Activated T-cell treated with anti-CD3 and anti-CD28 coated beads, Interleukin-2, amount 50 U/mL, for 24 hours (primary cell): ENCODE data around the gene MSANTD1.
A peak's percentile ranks its signal among the peaks of the same experiment; 100 is the strongest.

ENCODE experiments used
- DNase-seq: peaks from one replicate; pipeline ENCODE4 v3.0.0-alpha.2; 2020
- H3K27ac Mint-ChIP-seq: 2 replicates; pipeline ENCODE4 v1.8.0; 2020; ENCODE audit warnings: mild to moderate bottlenecking, mixed read lengths
- H3K27me3 Mint-ChIP-seq: 2 replicates; pipeline ENCODE4 v1.8.0; 2020; ENCODE audit warnings: mixed read lengths
- H3K36me3 Mint-ChIP-seq: 2 replicates; pipeline ENCODE4 v1.8.0; 2020; ENCODE audit warnings: low read depth, mixed read lengths
- H3K4me1 Mint-ChIP-seq: 2 replicates; pipeline ENCODE4 v1.8.0; 2020; ENCODE audit warnings: low read depth, mixed read lengths
- H3K4me3 Mint-ChIP-seq: 2 replicates; pipeline ENCODE4 v1.8.0; 2020; ENCODE audit warnings: mild to moderate bottlenecking, moderate library complexity, mixed read lengths
- H3K9me3 Mint-ChIP-seq: 2 replicates; pipeline ENCODE4 v1.8.0; 2020; ENCODE audit warnings: mixed read lengths

The MSANTD1 gene

DNA sequence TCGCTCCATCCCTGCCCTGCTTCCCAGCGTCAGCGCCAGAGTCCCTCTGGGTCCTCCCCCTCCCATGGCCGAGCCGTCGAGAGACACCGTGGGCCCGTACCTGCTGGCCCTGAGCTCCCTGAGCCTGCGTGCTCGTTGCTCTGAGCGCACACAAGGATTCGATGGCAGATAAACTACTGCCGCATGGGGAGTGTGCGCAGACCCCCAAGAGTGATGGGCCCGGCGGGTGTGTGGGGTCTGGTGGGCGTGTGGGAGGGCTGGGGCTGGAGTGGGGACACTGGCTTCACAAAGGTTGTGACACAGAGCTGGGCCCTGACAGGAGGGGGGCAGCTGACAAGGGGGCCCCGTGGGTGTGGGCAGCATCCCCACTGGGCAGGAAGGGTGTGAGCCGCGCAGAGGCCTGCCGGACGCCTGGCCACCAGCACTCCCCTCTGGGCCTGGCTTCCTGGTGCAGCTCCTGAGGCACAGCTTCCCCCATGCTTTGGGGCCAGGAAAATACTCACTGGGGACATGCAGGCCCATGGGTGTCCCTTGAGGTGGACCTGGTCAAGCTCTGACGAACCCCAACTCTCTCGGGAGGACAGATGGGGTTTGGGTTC lies 39.1 kb downstream of the MSANTD1 start:
- no peak overlapping the region for H3K4me3 Mint-ChIP-seq
- DNase-seq, result peak; percentile 18
- peaks cover 10% of the 10 kb centered on the region for H3K4me1 Mint-ChIP-seq
- peaks cover 26% of the 10 kb centered on the region for H3K27me3 Mint-ChIP-seq
- H3K36me3 Mint-ChIP-seq, result no peaks in the 10 kb centered on the region
- no peak overlapping the region for H3K27ac Mint-ChIP-seq
- H3K9me3 Mint-ChIP-seq, result no peaks in the 10 kb centered on the region

DNA sequence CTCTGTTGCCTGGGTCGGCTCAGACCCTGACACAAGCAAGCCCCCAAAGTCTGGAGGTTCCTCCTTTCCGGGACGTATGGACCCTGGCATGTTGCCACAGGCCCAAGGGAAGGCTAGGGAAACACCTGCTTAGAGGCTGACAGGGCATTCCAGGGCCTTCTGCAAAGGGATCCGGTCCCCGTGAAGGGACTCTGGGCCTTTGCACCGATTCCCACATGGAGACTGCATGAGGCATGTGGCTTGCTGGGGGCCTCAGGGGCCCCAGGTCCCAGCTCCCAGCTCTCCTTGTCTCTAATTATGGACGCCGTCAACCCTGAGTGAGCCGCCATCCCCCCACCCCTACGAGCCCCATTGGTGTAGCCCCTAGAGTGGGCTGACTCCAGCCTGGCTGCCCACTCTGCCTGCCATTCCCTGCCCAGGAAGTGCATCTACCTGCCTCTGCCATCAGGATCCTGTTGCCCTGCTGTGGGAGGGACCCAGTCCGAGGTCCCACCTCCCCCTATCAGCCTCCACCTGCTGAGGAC lies 39.7 kb downstream of the MSANTD1 start:
- Mint-ChIP-seq H3K4me3 (no peak overlapping the region), H3K4me1 (peaks cover 13% of the 10 kb centered on the region), H3K9me3 (no peaks in the 10 kb centered on the region), H3K27ac (no peak overlapping the region), H3K27me3 (peaks cover 28% of the 10 kb centered on the region), H3K36me3 (no peaks in the 10 kb centered on the region)
- no peak for DNase-seq

DNA sequence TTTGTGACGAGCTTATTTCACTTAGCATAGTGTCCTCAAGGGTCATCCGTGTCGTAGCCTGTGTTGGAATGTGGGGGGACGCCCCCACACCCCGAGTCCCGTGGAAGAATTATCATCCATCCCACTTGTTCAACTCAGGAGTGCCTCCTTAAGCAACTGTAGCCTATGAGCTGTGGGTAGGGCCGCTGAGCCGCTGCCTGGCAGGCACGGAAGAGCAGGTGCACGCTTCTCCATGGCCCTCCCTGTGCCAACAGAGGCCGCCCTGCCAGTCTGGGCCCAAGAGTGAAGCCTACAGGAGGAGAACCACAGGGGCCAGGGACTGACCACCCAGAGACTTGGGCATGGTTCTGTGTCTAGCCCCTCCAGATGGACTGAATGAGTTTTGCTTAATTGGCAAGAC lies 41.5 kb downstream of the MSANTD1 start:
- DNase-seq, result peak; percentile 24
- Mint-ChIP-seq H3K27ac (no peak overlapping the region), H3K4me3 (no peak overlapping the region), H3K27me3 (peaks cover 31% of the 10 kb centered on the region), H3K36me3 (no peaks in the 10 kb centered on the region), H3K4me1 (peaks cover 15% of the 10 kb centered on the region), H3K9me3 (no peaks in the 10 kb centered on the region)

DNA sequence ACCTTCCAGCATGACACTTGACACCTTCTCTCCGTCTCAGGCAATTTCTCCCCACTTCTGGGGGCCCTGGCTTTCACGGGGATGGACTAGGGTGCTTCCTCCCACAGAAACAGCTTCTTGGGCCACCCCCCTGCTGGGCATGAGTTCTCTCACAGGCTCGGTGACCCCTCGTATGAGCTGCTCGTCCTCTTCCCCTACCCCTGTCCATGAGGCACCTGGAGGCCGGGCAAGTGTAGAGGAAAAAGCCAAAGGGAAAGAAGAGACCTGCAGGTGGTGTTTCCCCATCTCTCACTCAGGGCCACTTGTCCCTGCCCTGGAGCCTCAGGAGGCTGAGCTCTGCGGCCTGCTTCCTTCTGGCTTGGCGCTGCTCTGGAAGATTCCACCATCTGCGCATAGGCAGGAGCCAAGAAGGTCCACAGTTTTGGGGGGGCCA lies 41.9 kb downstream of the MSANTD1 start:
- H3K4me3 Mint-ChIP-seq, result no peak overlapping the region
- peaks cover 28% of the 10 kb centered on the region for H3K27me3 Mint-ChIP-seq
- H3K36me3 Mint-ChIP-seq, result no peaks in the 10 kb centered on the region

DNA sequence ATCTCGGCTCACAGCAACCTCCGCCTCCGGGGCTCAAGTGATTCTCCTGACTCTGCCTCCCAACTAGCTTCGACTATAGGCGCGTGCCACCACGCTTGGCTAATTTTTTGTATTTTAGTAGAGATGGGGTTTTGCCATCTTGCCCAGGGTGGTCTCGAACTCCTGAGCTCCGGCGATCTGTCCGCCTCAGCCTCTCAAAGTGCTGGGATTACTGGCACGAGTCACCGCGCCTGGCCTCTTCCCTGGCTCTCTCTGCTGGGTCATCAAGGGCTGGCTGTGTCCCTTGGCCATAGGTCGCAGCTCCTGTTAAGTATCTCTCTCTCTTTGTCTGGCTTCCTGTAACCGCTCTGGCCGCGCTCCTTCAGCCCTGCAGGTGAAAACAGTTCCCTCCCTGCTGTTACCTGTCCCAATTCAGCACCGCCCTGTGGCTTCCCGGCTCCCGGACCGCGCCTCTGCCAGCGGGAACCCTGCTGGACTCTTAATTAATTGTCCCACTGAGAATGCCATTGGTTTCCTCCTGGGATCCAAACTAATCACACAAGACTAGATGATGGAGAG lies 42.5 kb downstream of the MSANTD1 start:
- DNase-seq, result no peak

More for the DNA sequence above, 41.9 kb downstream of the MSANTD1 start:
- DNase-seq, result peak; percentile 26
- Mint-ChIP-seq H3K4me1 (peaks cover 12% of the 10 kb centered on the region), H3K27ac (no peak overlapping the region), H3K9me3 (no peaks in the 10 kb centered on the region)

DNA sequence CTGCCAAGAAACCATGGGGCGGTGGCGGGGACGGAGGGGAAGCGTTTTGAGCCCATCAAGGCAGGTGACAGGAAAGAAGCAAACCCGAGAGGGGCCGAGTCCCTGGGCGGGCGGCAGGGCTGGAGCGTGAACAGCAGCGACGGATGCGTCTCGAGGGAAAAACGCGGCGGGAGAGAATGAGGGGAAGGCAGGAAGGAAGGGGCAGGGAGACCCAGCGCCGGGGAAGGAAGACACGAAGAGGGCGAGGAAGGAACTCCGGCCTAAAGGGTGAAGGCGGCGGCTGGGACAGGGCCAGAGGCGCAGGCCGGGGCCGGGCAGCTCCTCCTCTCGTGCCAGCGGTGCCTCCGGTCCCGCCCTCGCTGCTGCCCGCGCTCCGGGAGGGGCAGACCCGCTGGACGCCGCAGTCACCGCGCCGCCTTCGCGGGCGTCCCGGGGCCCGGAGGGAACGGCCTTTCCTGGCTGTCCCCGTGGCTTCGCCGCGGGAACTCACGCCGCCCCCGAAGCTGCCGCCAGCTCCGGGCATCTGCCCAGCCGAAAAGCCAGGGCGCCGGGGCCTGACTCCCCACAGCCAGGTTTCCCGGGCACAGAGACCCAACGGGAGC lies 43.1 kb downstream of the MSANTD1 start:
- H3K27me3 Mint-ChIP-seq, result peaks cover 18% of the 10 kb centered on the region
- H3K9me3 Mint-ChIP-seq, result no peaks in the 10 kb centered on the region
- peak overlapping the region; percentile 82 for H3K4me3 Mint-ChIP-seq
- peak overlapping the region; percentile 71 for H3K27ac Mint-ChIP-seq
- peaks cover 12% of the 10 kb centered on the region for H3K4me1 Mint-ChIP-seq
- no peaks in the 10 kb centered on the region for H3K36me3 Mint-ChIP-seq
- DNase-seq, result peak; percentile 51

More for the DNA sequence above, 42.5 kb downstream of the MSANTD1 start:
- peak overlapping the region; percentile 71 for H3K27ac Mint-ChIP-seq
- peaks cover 12% of the 10 kb centered on the region for H3K4me1 Mint-ChIP-seq
- H3K27me3 Mint-ChIP-seq, result peaks cover 22% of the 10 kb centered on the region
- H3K9me3 Mint-ChIP-seq, result no peaks in the 10 kb centered on the region
- H3K4me3 Mint-ChIP-seq, result peak overlapping the region; percentile 82
- no peaks in the 10 kb centered on the region for H3K36me3 Mint-ChIP-seq

DNA sequence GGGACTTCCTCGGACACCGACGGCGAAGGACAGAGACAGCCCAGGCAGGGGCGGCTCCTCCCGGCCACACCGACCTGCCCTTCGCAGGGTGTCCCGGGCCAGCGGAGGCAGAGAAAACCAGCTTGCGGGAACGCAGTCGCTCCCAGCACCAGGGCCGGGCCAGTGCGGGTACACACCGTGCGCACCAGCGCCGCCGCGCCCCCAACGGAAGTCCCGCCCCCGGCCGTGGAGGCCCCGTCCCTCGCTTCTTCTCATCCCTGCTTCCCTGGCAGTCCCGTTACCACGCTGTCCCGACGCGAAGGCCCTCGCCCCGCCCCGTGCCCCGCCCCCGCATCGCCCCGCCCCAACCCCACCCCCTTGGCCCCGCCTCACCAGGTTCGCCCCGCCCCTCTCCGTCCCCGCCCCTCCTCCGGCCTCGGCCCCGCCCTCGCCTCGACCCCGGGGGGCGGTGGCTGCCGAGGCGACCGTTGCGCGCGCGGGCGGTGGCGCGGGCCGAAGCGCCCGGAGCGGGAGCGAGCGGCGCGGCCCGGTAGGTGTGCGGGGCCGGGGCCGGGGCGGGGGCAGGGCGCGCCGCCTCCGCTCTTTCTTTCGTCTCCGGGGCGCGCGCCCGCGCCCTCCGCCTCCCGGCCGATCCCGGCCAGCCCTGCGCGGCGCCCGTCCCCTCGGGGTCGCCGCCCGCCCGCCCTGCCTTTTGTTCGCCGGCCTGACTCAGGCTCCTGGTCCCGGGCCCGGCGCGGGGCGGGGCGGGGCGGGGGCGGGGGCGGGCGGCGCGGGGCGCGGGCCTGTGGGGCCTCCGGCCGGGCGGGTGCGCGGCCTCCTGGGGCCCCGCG lies 43.8 kb downstream of the MSANTD1 start, which contains the start of gene RGS12:
RGS12 (plus strand) TSS at position 451 of the 830 bp plus-strand sequence. CDS start 23,150 bp downstream, outside the sequence.
- Mint-ChIP-seq H3K27ac (peak within 1 kb of the TSS; percentile 71), H3K4me3 (peak within 1 kb of the TSS; percentile 82), H3K4me1 (peaks cover 12% of the 10 kb centered on the region), H3K36me3 (no peaks in the 10 kb centered on the region), H3K9me3 (peaks cover 2% of the 10 kb centered on the region), H3K27me3 (peaks cover 15% of the 10 kb centered on the region)
- DNase-seq, result peak; percentile 95

DNA sequence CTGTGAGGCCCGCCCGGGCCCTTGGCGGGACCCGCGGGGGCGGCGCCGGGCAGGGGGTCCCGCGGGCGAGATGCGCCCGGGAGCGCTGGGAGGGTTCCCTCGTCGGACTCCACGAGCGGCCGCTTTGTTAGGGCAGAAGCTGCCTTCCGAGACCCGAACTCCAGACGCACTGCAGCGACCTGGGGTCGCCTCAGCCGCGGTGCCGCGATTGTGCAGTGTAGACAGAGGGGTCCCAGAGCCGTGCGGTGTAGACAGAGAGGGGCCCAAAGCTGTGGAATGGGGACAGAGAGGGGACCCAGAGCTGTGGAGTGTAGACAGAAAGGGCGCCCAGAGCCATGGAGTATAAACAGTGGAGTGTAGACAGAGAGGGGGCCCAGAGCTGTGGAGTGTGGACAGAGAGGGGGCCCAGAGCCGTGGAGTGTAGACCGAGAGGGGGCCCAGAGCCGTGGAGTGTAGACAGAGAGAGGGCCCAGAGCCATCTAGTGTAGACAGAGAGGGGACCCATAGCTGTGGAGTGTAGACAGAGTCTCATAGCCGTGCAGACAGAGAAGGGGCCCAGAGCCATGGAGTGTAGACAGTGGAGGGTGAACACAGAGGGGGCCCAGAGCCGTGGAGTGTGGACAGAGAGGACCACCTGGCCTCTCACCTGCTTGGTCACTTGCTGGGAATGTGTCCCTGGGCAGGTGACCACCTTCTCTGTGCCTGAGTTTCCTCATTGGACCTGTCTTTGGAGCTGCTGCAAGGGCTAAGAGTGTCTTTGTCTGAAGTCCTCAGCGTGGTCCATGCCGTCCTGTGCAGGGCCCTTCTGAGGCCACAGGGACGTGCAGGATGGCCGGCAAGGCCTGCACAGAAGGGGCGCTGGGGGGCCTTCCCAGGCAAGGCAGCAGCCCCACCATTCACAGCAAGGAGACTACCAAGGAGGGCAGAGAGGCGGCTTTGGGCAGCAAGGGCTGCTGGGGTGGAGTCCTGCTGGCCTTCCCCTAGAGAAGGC lies 44.7 kb downstream of the MSANTD1 start:
- Mint-ChIP-seq H3K9me3 (peaks cover 7% of the 10 kb centered on the region), H3K4me1 (peaks cover 12% of the 10 kb centered on the region), H3K27ac (no peak overlapping the region), H3K4me3 (peak overlapping the region; percentile 68), H3K36me3 (no peaks in the 10 kb centered on the region), H3K27me3 (peaks cover 15% of the 10 kb centered on the region)
- DNase-seq, result peak; percentile 61

DNA sequence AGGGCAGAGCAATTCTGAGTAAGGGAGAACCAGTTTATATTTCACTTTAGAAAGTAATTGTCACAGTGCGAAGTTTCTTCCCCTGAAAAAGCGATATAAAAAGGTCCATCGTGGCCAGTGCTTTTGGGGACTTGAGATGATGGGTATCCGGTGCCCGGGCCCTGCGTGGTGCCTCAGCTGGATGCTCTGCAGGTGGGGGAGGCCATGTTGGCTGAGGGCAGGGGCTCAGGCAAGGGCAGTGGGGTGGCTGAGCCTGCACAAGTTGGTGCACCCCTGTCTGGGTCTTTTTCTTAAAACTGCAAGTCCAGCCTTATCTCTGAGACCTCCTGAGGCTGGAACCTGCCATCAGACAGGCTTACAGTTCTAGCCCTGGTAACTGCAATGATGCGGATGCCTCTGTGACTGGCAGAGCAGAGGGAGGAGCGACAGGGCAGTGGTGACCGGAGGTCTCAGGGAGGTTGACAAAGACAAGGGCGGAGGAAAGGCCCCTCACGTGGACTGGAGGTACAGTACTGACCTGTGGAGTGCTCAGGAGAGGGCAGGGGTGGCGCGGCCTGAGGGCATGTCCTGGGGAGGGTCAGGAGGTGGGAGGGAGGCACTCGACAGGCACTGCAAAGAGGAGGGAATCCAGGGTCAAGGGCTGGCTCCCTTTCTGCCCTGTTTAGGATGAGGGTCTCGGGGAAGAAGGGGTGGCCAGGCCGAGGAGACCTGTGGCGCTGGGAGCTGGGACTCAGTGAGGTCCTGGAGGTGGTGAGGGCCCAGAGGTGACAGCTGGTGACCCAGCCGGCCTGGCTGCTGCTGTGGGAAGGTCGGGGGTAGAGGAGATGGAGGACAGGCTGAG lies 45.7 kb downstream of the MSANTD1 start:
- peaks cover 15% of the 10 kb centered on the region for H3K27me3 Mint-ChIP-seq

DNA sequence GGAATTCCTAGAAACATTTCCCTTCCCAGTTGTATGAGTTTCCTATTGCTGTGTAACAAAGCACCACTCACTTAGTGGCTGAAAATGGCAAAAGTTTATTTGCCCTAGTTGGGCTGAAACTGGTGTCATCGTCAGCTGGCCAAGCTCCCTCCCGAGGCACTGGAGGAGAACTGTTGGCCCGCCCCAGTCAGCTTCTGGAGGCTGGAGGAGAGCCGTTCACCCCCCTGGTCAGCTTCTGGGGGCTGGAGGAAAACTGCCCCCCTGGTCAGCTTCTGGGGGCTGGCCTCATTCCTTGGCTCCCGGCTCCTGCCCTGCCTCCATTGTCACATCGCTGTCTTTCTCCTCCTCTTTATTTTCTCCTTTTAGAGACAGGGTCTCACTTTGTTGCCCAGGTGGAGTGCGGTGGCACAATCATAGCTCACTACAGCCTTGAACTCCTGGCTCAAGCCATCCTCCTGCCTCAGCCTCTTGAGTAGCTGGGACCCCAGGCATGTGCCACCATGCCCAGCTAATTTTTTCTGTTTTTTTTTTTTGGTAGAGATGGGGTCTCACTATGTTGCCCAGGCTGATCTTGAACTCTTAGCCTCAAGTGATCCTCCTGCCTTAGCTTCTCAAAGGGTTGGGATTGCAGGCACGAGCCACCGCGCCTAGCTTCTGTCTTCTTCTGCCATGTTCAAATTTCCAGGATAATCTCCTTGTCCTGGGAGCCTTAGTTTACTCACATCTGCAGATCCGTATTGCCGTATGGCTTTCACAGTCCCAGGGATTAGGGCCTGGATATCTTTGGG lies 47.1 kb downstream of the MSANTD1 start:
- Mint-ChIP-seq H3K4me3 (no peak overlapping the region), H3K27me3 (peaks cover 11% of the 10 kb centered on the region), H3K4me1 (peaks cover 19% of the 10 kb centered on the region), H3K9me3 (peaks cover 7% of the 10 kb centered on the region), H3K27ac (no peak overlapping the region), H3K36me3 (no peaks in the 10 kb centered on the region)
- DNase-seq, result peak; percentile 24

More for the DNA sequence above, 45.7 kb downstream of the MSANTD1 start:
- H3K27ac Mint-ChIP-seq, result no peak overlapping the region
- H3K4me1 Mint-ChIP-seq, result peaks cover 15% of the 10 kb centered on the region
- peak; percentile 33 for DNase-seq
- H3K4me3 Mint-ChIP-seq, result no peak overlapping the region
- no peaks in the 10 kb centered on the region for H3K36me3 Mint-ChIP-seq
- H3K9me3 Mint-ChIP-seq, result peaks cover 7% of the 10 kb centered on the region

DNA sequence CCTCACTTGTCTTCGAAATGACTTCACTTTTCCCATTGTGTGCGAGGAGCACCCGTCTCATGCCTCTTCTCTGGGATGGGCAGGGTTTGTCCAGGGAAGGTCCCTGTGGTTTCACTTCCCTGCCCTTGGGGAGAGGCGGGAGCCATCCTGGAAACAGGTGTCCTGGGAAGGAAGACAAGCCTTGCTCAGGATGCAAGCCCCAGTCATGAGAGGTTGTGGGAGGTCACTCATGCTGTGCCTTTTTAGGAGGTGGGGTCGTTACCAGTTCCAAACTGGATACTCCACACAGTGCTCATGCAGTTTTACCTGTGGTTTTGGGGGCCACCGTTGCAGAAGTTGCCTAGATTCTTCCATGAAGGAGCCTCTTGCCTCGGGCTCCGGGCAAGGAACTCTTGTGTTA lies 47.7 kb downstream of the MSANTD1 start:
- no peak overlapping the region for H3K4me3 Mint-ChIP-seq
- H3K36me3 Mint-ChIP-seq, result no peaks in the 10 kb centered on the region
- H3K4me1 Mint-ChIP-seq, result peaks cover 22% of the 10 kb centered on the region
- H3K27me3 Mint-ChIP-seq, result peaks cover 8% of the 10 kb centered on the region
- H3K27ac Mint-ChIP-seq, result no peak overlapping the region
- peaks cover 7% of the 10 kb centered on the region for H3K9me3 Mint-ChIP-seq
- DNase-seq, result peak; percentile 21
